NCI-H1436 treated with DMSO at 0.1 percent for 48 hours (cell line): ENCODE measurements around the gene COBL.

ENCODE experiments used
- DNase-seq: peaks from one replicate; lab custom pipeline; 2025; lab: John Stamatoyannopoulos, UW

The COBL gene

GRCh38 chr7:51327287-51327717 is 10.7 kb upstream of the COBL start:
- no peak for DNase-seq

- no peak for DNase-seq
Measured at GRCh38 chr7:51326656-51327286, 10.2 kb upstream of the COBL start.

DNA sequence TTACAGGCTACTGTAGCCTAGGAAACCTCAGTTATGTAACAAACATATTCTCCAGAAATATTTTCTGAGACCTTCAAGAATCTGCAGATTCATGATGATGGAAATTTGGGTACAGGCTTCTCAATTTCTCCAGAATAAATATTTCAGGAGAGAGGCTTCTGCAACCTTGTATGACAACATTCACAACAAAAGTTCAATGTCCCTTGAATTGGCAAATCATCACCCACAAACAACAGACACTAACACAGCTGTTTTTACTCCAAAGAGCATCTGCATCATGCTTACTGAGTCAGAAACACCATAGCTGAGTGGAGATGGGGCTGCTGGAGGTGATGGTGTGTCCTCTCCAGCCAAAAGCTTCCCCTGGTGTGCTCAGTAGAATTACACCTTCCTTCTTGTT is 9.3 kb upstream of the COBL start:
- no peak for DNase-seq

- no peak for DNase-seq
Measured at GRCh38 chr7:51325261-51325676, 8.7 kb upstream of the COBL start.

DNA sequence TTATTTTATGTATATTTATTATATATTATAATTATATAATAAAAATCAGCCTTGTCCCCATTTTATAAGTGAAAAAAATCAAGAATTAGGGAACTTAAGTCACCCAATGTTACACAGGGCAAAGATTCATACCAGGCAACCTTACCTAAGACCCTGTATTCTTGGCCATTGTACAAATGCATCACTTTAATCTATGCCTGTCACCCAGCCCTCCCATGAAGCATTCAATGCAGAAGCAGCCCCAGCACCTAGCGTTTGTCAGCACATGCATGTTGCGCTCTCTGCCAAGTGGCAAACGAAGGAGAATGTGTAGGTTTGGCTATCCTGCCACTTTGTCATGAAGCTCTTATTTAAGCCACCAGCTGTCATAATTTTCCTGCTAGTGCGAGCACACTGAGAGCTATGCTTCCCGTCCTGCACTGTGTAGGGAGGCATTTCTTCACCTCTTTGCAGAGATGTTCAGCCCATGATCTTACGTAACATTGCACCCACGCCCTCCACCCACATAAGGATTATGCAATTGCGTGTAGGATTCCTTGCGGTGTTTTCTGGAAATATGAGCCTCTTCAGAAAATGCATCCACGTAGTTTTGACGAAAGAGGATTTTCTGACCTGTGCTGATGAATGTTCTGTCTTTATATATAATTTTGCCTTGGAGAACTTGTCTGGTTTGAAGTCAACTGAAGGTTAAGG is 7.7 kb upstream of the COBL start:
- no peak for DNase-seq

- no peak for DNase-seq
Measured at GRCh38 chr7:51321961-51322515, 5.4 kb upstream of the COBL start.

GRCh38 chr7:51318886-51319579 is 2.4 kb upstream of the COBL start:
- DNase-seq, result no peak

DNA sequence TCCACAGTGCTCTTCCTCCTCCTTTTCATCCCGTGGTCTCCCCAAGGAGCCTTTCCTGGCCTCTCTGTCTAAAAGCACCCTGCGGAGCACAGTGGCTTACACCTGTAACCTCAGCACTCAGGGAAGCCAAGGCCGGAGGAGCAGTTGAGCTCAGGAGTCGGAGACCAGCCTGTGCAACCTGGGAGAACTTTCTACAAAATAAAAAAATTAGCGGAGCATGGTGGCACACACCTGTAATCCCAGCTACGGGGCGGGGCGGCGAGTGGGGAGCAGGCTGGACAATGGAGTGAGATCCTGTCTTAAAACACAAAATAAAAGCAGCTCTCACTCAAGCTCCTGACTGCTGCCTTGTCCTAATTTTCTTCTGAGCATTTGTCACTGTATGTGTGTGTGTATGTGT is 1.4 kb upstream of the COBL start:
- DNase-seq, result no peak

- no peak for DNase-seq
Measured at GRCh38 chr7:51317582-51317910, 937 bp upstream of the COBL start.

GRCh38 chr7:51316262-51316665 is 345 bp downstream of the COBL start:
- no peak for DNase-seq

DNA sequence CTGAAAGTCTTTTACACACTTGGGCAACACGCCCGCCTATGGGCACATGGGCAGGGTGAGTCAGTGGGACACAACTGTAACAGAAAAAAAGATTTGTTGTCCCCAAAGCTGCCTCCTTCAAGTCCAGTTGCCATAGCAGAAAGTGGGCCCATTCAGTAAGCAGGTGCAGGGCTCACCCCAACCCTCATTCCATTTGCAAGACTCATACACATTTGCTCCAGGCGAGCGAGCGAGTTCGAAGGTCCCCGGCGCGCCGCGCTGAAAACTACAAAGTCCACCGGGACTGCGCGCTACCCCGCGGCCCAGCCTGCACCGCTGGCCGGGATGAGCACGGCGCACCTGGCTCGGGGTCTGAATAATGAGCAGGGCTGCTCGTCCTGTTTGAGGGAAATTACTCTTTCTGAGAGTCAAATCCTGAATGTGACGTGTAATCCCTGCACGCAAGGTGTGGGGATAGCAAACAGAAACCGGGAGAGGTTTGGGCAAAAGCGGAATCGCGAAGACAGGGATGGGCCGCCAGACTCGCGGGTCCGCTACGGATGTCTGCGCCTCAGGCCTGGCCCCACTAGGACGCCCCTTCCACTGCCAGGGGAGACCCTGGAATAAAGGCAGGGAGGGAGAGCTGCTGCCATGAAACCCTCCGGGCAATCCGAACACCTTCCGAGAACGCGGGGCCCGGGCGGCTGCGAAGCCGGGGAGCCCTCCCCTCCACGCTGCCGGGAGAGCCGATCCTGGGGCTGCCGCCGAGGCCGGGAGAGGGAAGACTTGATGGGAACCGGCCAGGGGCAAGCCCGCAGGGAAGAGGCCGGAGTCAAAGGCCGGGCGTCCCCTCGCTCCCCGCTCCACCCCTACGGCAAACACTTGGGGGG is 982 bp downstream of the COBL start:
- DNase-seq, result no peak

DNA sequence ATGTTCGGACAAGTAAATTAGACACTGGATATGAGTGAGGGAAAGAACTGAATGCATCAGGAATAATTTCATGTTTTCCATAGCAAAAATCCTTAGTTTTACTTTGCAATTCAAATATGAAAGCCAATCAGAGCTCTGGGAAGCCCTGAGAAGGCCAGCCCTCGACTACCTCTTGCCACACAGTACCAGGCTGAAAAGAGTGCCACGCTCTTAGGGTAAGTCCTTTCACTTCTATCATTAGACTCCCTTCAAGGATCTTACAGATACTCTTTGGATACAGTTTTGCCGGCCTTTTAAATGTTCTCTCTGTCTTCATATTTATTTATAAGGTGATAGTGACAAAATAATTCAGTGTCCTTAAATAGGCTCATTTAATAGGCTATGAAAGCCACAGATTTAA is 1.9 kb downstream of the COBL start:
- no peak for DNase-seq

GRCh38 chr7:51313738-51314425 is 2.7 kb downstream of the COBL start:
- no peak for DNase-seq

DNA sequence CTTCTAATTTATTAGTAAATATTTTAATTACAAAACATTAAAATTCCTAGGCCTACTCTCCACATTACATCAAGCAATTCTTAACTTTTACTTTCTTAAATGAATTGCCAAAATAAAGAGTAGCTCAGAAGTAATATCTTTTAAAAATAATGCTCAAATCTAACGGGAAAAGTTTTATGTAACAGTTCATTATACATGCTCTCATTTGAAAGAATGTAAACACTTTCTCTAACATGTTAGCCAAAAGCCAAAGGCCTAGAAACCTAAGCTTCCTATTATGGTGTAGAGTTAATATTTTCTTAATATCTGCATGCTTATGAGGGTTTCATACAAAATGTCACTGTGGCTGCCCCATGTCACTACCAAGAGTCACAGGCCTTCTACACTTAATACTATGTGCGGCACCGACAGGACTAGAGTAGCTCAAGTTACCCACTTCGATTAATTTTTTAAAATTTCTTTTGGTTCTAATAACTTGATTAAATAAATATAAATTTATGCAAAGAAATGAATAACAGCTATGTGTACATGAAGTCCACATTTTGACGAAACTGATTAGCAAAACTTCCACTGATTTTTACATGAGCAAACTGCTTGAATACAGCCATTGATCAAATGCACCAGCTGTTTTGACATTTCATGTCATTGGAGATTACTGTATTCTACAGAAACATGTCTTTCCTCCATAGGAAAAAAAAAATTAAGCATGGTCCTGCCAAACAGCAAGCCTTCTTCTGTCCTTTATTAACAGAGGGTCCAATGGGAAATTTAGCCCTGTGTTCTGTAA is 3.5 kb downstream of the COBL start:
- DNase-seq, result no peak

DNA sequence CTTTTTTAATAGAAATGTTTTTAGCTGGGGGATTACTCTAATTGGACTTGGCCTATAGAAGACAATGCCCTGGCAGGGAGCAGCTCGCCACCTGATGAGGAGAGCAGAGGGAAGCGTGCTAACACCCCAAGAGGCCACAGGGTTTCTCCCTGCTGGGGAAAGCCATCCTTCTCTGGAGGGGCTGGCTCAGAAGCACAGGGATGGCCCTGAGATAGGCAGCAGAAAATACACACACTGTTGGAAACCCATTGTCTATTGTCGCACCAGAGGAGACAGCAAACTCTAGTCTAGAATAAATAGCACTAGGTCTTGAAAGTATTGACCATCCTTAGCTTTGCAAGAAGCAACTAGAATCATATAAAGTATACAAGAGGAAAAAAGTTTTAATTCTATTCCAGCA is 5.4 kb downstream of the COBL start:
- DNase-seq, result no peak

- no peak for DNase-seq
Measured at GRCh38 chr7:51310131-51310583, 6.5 kb downstream of the COBL start.

GRCh38 chr7:51309361-51310130 is 7.1 kb downstream of the COBL start:
- DNase-seq, result no peak

GRCh38 chr7:51308696-51309095 is 7.9 kb downstream of the COBL start:
- no peak for DNase-seq

GRCh38 chr7:51308265-51308664 is 8.3 kb downstream of the COBL start:
- DNase-seq, result no peak

GRCh38 chr7:51307651-51308210 is 8.9 kb downstream of the COBL start:
- DNase-seq, result no peak
